ENCODE results near the gene RBM33.
"Not testable (repeated sequence)": the region's sequence is repeated elsewhere in the genome, so short reads cannot be mapped to it uniquely, and the experiment has no call there.

The RBM33 gene

DNA sequence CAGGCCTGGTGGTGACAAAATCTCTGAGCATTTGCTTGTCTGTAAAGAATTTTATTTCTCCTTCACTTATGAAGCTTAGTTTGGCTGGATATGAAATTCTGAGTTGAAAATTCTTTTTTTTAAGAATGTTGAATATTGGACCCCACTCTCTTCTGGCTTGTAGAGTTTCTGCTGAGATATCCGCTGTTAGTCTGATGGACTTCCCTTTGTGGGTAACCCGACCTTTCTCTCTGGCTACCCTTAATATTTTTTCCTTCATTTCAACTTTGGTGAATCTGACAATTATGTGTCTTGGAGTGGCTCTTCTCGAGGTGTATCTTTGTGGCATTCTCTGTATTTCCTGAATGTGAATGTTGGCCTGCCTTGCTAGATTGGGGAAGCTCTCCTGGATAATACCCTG, 46.2 kb downstream of the RBM33 start:
- DNase-seq (ENCODE audit: low read depth) = not testable (repeated sequence)

- no peak for DNase-seq (ENCODE audit: low read depth)
Observed at GRCh38 chr7:155692317-155692716, 47.9 kb downstream of the RBM33 start.

GRCh38 chr7:155693826-155694225, 49.4 kb downstream of the RBM33 start:
- no peak for DNase-seq (ENCODE audit: low read depth)

DNA sequence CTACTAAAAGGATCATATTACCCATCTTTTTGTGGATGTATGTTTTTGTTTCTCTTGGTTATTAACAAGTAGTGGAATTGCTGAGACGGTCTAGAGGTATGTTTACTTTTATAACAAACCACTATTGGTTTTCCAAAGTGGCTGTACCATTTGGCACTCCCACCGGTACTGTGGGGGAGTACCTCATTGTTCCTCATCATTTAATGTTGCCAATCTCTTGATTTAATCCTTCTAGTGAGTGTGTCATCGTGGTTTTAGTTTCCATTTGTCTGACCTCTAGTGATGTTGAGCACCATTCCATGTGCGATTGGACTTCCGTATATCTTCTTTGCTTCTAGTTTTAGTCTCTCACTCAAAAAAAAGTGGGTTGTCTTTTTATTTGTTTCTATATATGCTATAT, 50.4 kb downstream of the RBM33 start:
- DNase-seq (ENCODE audit: low read depth) = no peak

DNA sequence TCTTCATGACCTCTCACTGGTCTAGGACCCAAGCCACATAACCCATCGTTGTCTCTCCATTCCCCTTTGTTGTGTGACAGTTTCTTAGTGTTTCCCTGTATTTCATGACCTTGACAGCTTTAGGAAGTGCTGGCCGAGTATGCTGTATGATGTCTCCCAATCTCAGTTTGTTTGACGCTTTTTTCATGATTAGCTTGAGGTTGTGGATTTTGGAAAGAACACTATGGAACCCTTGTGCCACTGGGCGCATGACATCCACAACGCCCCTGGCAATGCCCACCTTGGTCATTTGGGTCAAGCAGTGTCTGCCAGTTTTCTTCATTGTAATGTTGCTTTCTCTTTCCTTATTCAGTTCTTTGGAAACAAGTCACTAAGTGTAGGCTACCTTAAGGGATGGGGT, 52.3 kb downstream of the RBM33 start:
- no peak for DNase-seq (ENCODE audit: low read depth)

DNA sequence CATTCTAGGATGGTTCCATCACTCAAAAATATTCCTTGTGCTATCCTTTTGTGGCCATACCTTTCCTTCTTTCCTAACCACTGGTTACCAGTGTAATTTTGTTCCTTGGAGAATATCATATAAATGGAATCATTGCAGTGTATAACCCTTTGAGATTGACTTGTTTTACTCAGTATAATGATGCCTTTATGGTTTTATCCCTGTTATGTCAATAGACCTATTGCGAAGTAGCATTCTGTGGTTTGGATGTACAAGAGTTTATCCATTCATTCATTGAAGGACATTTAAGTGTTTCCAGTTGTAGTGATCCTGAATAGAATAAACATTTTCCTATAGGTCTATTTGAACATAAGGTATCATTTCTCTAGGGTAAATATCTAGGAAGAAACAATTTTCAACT, 54.2 kb downstream of the RBM33 start:
- DNase-seq (ENCODE audit: low read depth) = no peak

- DNase-seq (ENCODE audit: low read depth) = no peak
Observed at GRCh38 chr7:155699180-155699579, 54.7 kb downstream of the RBM33 start.

DNA sequence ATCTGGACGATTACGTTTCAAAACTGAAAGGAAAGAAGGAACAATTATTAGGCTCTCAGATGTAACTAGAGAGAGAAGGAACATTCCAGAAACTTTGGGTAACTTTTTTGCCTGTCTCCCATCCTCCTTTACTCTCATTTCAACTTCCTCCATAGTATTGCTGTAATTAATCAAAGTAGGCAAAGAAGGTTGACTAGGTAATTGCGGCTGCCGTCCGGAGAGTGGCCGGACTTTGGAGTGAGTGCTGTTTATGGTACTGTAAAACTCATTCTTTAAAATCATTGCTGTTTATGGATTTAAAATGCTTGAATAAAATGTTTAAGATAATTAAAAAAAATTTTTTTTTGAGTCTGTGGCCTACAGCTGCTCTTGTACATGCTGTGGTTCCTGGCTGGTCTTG, 56.4 kb downstream of the RBM33 start:
- DNase-seq (ENCODE audit: low read depth) = no peak

DNA sequence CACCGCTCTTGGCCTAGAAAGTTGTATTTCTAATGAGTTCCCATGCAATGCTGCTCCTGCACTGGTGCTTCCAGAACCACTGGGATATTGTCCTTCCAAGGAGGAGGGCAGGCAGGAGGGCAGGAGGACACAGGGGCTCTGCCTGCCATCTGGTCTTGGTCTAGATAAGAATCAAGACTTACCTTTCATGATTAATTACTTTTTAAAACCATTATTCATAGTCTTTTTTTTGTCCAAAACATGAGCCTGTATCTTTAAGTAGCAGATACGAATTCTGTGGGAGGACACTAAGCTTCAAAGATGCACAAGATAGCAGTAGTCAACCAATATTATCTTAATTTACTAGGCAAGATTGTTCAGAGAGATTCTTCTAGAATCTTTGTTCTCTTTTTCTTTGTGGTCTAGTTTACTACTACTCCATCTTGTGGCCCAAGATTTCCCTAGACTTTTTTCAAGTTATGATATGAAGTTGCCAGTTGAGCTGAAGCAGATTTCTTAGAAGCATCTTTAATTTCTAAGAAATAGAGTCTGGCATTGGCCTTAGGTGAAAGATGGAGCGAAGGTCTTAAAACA, 57.6 kb downstream of the RBM33 start:
- no peak for DNase-seq (ENCODE audit: low read depth)

- no peak for DNase-seq (ENCODE audit: low read depth)
Observed at GRCh38 chr7:155702616-155703015, 58.2 kb downstream of the RBM33 start.

GRCh38 chr7:155705623-155706360, 61.3 kb downstream of the RBM33 start:
- DNase-seq (ENCODE audit: low read depth) = no peak

GRCh38 chr7:155706376-155706775, 61.9 kb downstream of the RBM33 start:
- no peak for DNase-seq (ENCODE audit: low read depth)

GRCh38 chr7:155709453-155709852, 65.0 kb downstream of the RBM33 start:
- DNase-seq (ENCODE audit: low read depth) = no peak

DNA sequence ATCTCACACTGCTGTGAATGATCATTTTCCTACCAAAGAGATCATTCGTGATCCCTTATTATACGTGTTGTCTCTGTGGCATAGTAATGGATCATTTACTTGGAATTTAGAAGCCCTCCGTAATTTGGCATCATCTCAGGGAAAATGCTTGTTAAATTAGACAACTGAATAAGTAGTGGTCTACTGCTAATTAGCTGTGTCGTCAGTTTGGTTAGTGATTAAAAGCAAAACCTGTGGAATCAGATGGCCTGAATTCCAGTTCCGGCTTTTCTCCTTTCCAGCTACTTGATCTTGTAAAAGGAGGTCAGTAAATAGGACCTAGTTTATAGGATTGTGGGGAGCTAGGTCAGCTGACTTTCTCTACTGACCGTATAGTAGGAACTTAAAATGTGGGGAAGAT, 65.6 kb downstream of the RBM33 start:
- no peak for DNase-seq (ENCODE audit: low read depth)

- DNase-seq (ENCODE audit: low read depth) = no peak
Observed at GRCh38 chr7:155710530-155710929, 66.1 kb downstream of the RBM33 start.

DNA sequence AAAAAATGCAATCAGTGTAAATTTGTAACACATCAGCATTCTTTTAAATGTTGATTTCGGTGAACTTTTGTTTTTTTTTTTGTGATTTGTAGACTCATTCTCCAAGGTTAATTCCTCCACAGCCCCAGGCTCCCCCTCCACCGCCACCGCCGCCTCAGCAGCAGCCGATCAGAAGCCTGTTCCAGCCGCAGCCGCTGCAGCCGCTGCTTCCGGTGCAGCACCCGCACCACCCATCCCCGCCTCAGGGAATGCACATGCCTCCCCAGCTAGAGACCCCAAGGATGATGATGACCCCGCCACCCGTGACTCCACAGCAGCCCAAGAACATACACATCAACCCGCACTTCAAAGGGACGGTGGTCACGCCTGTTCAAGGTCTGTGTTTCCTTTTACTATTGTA, 66.6 kb downstream of the RBM33 start:
- no peak for DNase-seq (ENCODE audit: low read depth)

DNA sequence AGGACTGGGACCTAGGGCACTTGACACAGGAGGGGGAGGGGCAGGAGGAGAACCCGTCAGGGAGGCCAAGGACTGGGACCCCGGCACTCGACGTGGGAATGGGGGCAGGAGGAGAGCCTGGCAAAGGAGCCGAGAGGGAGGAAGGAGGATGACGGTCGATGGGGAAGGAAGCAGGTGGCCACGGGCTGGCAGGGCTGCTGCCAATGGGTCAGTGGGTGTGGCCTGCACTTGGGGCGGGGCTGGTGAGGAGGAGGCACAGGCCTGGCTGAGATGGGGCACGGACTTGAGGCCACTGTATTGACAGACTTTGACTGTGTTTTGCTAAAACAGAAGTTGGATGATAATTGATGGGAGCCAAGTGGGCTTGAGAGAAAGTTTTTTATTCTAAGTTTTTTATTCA, 68.9 kb downstream of the RBM33 start:
- DNase-seq (ENCODE audit: low read depth) = no peak

DNA sequence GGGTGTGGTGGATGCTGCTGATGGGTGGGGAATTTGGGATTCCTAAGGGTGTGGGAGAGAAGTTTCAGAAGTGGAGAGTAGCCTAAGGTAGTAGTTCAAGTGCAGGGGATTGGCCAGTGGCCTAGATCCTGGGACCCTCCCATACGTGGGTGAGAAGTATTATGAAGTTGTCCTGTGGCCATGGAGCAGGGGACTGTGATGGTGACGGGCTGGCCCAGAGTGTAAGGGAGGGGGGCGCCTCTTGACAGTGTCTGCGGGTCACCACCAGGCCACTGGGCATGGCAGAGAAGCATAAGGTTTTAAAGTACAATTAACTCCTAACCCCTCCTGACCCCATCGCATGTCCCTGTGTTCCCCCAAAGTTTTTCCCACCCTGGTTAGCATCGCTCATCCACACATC, 70.2 kb downstream of the RBM33 start:
- DNase-seq (ENCODE audit: low read depth) = no peak

- no peak for DNase-seq (ENCODE audit: low read depth)
Observed at GRCh38 chr7:155715111-155715805, 70.8 kb downstream of the RBM33 start.

DNA sequence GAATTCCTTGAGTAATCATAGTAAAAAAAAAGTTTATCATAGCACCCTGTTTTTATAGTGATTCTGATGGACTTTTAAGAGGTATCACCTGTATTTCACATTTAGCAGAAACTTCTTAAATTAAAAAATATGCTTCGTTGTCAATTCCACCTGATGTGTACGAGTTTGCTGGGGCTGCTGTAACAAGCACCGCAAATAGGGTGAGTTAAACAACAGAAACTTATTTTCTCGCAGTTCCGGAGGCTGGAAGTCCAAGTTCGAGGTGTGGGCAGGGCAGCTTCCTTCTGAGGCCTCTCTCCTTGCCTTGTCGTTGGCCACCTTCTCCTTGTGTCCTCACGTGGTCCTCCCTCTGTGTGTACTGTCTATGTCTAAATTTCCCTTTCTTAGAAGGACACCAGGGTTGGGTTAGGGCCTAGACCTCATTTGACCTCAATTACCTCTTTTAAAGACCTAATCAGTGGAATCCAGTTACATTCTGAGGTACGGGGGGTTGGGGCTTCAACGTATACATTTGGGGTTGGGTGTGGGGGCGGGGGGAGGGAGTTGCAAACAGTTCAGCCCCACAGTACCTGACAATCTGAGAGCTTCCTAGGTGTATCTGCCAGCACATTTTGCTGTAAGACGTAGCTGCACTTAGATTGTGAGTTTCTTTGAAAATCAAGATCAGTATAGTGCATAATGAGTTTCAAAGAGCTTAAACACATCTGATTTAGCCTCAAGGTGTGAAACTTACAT, 72.7 kb downstream of the RBM33 start:
- no peak for DNase-seq (ENCODE audit: low read depth)

DNA sequence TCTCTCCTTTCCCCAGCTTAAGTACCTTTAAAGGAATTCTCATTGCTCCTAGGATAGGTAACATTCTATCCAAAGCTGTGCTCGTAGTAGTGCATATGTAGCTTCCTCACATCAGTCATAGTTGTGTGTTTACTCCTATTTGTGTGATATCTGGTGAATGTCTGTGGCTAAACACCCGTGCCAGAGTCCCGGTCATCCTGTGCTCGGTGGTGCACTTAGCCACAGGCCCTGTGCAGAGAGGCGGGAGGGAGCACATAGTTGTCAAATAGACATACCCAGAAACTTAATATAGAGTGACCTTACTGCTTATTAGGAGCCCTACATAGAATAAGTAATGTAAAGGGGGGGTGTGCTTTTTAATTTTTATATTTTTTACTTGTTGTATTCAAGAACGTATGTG, 76.6 kb downstream of the RBM33 start:
- DNase-seq (ENCODE audit: low read depth) = no peak

DNA sequence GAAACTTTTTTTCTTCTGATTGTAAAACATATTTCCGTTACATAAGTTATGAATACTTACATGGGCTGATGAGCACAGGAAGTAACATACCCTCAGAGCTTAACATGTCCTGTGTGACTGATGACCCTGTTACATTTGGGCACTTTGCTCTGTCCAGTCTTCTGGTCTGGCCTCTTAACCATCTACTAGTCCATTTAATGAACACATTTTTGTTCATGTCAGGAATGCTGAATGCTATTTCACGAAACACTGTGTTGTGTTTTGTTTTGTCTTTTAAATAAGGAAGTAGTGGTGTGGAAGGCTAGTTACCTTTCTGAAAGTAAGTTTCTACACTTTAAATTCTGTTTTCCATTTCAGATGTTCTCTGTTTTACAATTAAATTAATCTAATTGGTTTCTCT, 77.7 kb downstream of the RBM33 start:
- DNase-seq (ENCODE audit: low read depth) = no peak

GRCh38 chr7:155722936-155723335, 78.5 kb downstream of the RBM33 start:
- no peak for DNase-seq (ENCODE audit: low read depth)
